HEK293 (cell line): ENCODE data around the gene KIF12.

Source experiments
- CTCF ChIA-PET: fragments of 350-600 bp; formaldehyde crosslinking; extraction: SDS; loops from one replicate; lab custom pipeline; 2021; ENCODE audit warnings: antibody characterized with exemption; lab: Yijun Ruan, JAX
- POLR2A ChIA-PET: fragments of 300-600 bp; formaldehyde crosslinking; extraction: SDS; loops from one replicate; lab custom pipeline; 2020; ENCODE audit warnings: antibody characterized with exemption, inconsistent platforms; lab: Yijun Ruan, JAX
- H3K27ac ChIP-seq: fragments of 200-500 bp; sonication (Bioruptor generic); 2 replicates; pipeline ENCODE4 v1.5.1; 2014; ENCODE audit warnings: low read depth, low read length, control low read depth, inconsistent platforms; ENCODE audit errors: extremely low read depth
- H3K36me3 ChIP-seq, 2 experiments: fragments of 200-500 bp in 1 of 2; sonication (Bioruptor generic) in 1 of 2; 1 replicate in 1 of 2; 2 replicates in 1 of 2; pipeline ENCODE4 v1.5.1; 2014 to 2017; ENCODE audit warnings: inconsistent platforms in 2 of 2, low read length in 2 of 2; ENCODE audit not compliant: control insufficient read depth in 2 of 2, insufficient read depth in 1 of 2
- H3K4me1 ChIP-seq: fragments of 200-500 bp; sonication (Bioruptor generic); 2 replicates; pipeline ENCODE4 v1.5.1; 2014; ENCODE audit warnings: mild to moderate bottlenecking, low read length, inconsistent platforms; ENCODE audit not compliant: control insufficient read depth, insufficient read depth
- H3K4me3 ChIP-seq: 2 replicates; pipeline ENCODE4 v1.5.1; 2011; ENCODE audit warnings: low read depth, mild to moderate bottlenecking, control low read depth, low read length, moderate library complexity
- H3K9me3 ChIP-seq: fragments of 200-500 bp; sonication (Bioruptor generic); 2 replicates; pipeline ENCODE4 v1.5.1; 2014; ENCODE audit warnings: low read depth, low read length, inconsistent platforms; ENCODE audit not compliant: control insufficient read depth, insufficient read depth
- BCL11A ChIP-seq: fragments of 450-650 bp; formaldehyde crosslinking; IDR thresholded peaks from 2 replicates; pipeline ENCODE4 v1.5.1; 2016; ENCODE audit warnings: low read depth, missing biosample characterization, missing genetic modification characterization
- KLF7 ChIP-seq: fragments of 450-650 bp; formaldehyde crosslinking; IDR thresholded peaks from 2 replicates; pipeline ENCODE4 v1.5.1; 2016; ENCODE audit warnings: missing biosample characterization, missing genetic modification characterization, borderline replicate concordance
- KLF9 ChIP-seq: fragments of 450-650 bp; formaldehyde crosslinking; IDR thresholded peaks from 2 replicates; pipeline ENCODE4 v1.5.1; 2016; ENCODE audit warnings: missing biosample characterization, missing genetic modification characterization, low read depth
- MZF1 ChIP-seq: fragments of 450-650 bp; formaldehyde crosslinking; IDR thresholded peaks from 2 replicates; pipeline ENCODE4 v1.5.1; 2017; ENCODE audit warnings: missing biosample characterization, missing genetic modification characterization, borderline replicate concordance
- OVOL3 ChIP-seq: fragments of 450-650 bp; formaldehyde crosslinking; IDR thresholded peaks from 2 replicates; pipeline ENCODE4 v1.5.1; 2016; ENCODE audit warnings: missing biosample characterization, missing genetic modification characterization
- SCRT2 ChIP-seq: fragments of 450-650 bp; formaldehyde crosslinking; IDR thresholded peaks from 2 replicates; pipeline ENCODE4 v1.5.1; 2016; ENCODE audit warnings: missing biosample characterization, missing genetic modification characterization
- ZBTB21 ChIP-seq: fragments of 450-650 bp; formaldehyde crosslinking; IDR thresholded peaks from 2 replicates; pipeline ENCODE4 v1.5.1; 2017; ENCODE audit warnings: missing biosample characterization, missing genetic modification characterization
- ZBTB48 ChIP-seq: fragments of 450-650 bp; formaldehyde crosslinking; IDR thresholded peaks from 2 replicates; pipeline ENCODE4 v1.5.1; 2016; ENCODE audit warnings: missing biosample characterization, missing genetic modification characterization
- ZNF10 ChIP-seq: fragments of 450-650 bp; formaldehyde crosslinking; IDR thresholded peaks from 2 replicates; pipeline ENCODE4 v1.5.1; 2017; ENCODE audit warnings: missing biosample characterization, missing genetic modification characterization
- ZNF155 ChIP-seq: fragments of 450-650 bp; formaldehyde crosslinking; IDR thresholded peaks from 2 replicates; pipeline ENCODE4 v1.5.1; 2016; ENCODE audit warnings: missing biosample characterization, missing genetic modification characterization
- ZNF19 ChIP-seq: fragments of 450-650 bp; formaldehyde crosslinking; IDR thresholded peaks from 2 replicates; pipeline ENCODE4; 2016; ENCODE audit warnings: missing biosample characterization, missing genetic modification characterization, low read depth
- ZNF221 ChIP-seq: fragments of 450-650 bp; formaldehyde crosslinking; IDR thresholded peaks from 2 replicates; pipeline ENCODE4 v1.5.1; 2017; ENCODE audit warnings: missing biosample characterization, missing genetic modification characterization, borderline replicate concordance
- ZNF354C ChIP-seq: fragments of 450-650 bp; formaldehyde crosslinking; IDR thresholded peaks from 2 replicates; pipeline ENCODE4 v1.5.1; 2016; ENCODE audit warnings: missing biosample characterization, missing genetic modification characterization, low read depth, borderline replicate concordance
- ZNF366 ChIP-seq: fragments of 450-650 bp; formaldehyde crosslinking; conservative IDR thresholded peaks from 2 replicates; pipeline ENCODE4 v1.5.1; 2016; ENCODE audit warnings: missing biosample characterization, missing genetic modification characterization
- ZNF518A ChIP-seq: fragments of 450-650 bp; formaldehyde crosslinking; conservative IDR thresholded peaks from 2 replicates; pipeline ENCODE4 v1.5.1; 2016; ENCODE audit warnings: low read depth, missing biosample characterization, missing genetic modification characterization
- ZNF544 ChIP-seq: fragments of 450-650 bp; formaldehyde crosslinking; IDR thresholded peaks from 2 replicates; pipeline ENCODE4 v1.5.0; 2017; ENCODE audit warnings: missing biosample characterization, missing genetic modification characterization
- ZNF549 ChIP-seq: fragments of 450-650 bp; IDR thresholded peaks from 2 replicates; pipeline ENCODE4 v1.5.1; 2018; ENCODE audit warnings: missing biosample characterization, missing genetic modification characterization, mild to moderate bottlenecking, inconsistent platforms, moderate library complexity
- ZNF585B ChIP-seq: fragments of 450-650 bp; formaldehyde crosslinking; IDR thresholded peaks from 2 replicates; pipeline ENCODE4 v1.5.1; 2016; ENCODE audit warnings: missing biosample characterization, missing genetic modification characterization
- ZNF704 ChIP-seq: fragments of 450-650 bp; formaldehyde crosslinking; IDR thresholded peaks from 2 replicates; pipeline ENCODE4 v1.5.1; 2016; ENCODE audit warnings: missing biosample characterization, missing genetic modification characterization
- ZNF791 ChIP-seq: fragments of 450-650 bp; formaldehyde crosslinking; IDR thresholded peaks from 2 replicates; pipeline ENCODE4 v1.5.1; 2016; ENCODE audit warnings: missing biosample characterization, missing genetic modification characterization
- TF ChIP-seq, protein P1 (sequence below): fragments of 450-650 bp; formaldehyde crosslinking; IDR thresholded peaks from 2 replicates; pipeline ENCODE4 v1.5.0; 2017; ENCODE audit warnings: missing biosample characterization, missing genetic modification characterization, borderline replicate concordance
- TF ChIP-seq, protein P2 (sequence below): sonication (generic); formaldehyde crosslinking; IDR thresholded peaks from 2 replicates; pipeline ENCODE4 v1.8.1; 2022; ENCODE audit warnings: mild to moderate bottlenecking, moderate library complexity, missing genetic modification reagents
- TF ChIP-seq, protein P3 (sequence below): IDR thresholded peaks from 2 replicates; pipeline ENCODE4 v1.6.1; 2011; ENCODE audit warnings: mild to moderate bottlenecking, low read depth, low read length, borderline replicate concordance
- TF ChIP-seq, protein P4 (sequence below): fragments of 450-650 bp; formaldehyde crosslinking; IDR thresholded peaks from 2 replicates; pipeline ENCODE4; 2016; ENCODE audit warnings: missing biosample characterization, missing genetic modification characterization

Gene KIF12

GRCh38 chr9:114086607-114087006, 12.5 kb downstream of the KIF12 start:
- no peaks in the 10 kb centered on the region for H3K4me1 ChIP-seq
- CTCF ChIA-PET: interaction anchor here (0.6 to 2.4 kb wide), 3 partner anchors 21 to 349 kb away, joined by 3 to 11 read pairs (median 4); no protein-coding TSS in a partner anchor
- no peak overlapping the region for H3K27ac ChIP-seq
- H3K36me3 ChIP-seq: no peaks in the 10 kb centered on the region
- TF ChIP-seq ZNF544 (tag by site-specific recombination): no peak
- no peak for TF ChIP-seq KLF9
- TF ChIP-seq, protein P1, sequence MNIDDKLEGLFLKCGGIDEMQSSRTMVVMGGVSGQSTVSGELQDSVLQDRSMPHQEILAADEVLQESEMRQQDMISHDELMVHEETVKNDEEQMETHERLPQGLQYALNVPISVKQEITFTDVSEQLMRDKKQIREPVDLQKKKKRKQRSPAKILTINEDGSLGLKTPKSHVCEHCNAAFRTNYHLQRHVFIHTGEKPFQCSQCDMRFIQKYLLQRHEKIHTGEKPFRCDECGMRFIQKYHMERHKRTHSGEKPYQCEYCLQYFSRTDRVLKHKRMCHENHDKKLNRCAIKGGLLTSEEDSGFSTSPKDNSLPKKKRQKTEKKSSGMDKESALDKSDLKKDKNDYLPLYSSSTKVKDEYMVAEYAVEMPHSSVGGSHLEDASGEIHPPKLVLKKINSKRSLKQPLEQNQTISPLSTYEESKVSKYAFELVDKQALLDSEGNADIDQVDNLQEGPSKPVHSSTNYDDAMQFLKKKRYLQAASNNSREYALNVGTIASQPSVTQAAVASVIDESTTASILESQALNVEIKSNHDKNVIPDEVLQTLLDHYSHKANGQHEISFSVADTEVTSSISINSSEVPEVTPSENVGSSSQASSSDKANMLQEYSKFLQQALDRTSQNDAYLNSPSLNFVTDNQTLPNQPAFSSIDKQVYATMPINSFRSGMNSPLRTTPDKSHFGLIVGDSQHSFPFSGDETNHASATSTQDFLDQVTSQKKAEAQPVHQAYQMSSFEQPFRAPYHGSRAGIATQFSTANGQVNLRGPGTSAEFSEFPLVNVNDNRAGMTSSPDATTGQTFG: no peak
- no peak for TF ChIP-seq ZNF585B (tag by site-specific recombination)
- no peak for TF ChIP-seq ZNF791 (tag by site-specific recombination)
- no peak for TF ChIP-seq OVOL3 (tag by site-specific recombination)
- TF ChIP-seq SCRT2 (tag by site-specific recombination): no peak
- TF ChIP-seq ZNF221: no peak
- no peak for TF ChIP-seq ZNF704
- TF ChIP-seq, protein P2, sequence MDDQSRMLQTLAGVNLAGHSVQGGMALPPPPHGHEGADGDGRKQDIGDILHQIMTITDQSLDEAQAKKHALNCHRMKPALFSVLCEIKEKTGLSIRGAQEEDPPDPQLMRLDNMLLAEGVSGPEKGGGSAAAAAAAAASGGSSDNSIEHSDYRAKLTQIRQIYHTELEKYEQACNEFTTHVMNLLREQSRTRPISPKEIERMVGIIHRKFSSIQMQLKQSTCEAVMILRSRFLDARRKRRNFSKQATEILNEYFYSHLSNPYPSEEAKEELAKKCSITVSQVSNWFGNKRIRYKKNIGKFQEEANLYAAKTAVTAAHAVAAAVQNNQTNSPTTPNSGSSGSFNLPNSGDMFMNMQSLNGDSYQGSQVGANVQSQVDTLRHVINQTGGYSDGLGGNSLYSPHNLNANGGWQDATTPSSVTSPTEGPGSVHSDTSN (CRISPR knock-in tag): no peak
- no peak for TF ChIP-seq KLF7 (tag by site-specific recombination)
- no peak for TF ChIP-seq BCL11A (tag by site-specific recombination)
- no peak for TF ChIP-seq ZNF549 (tag by site-specific recombination)
- TF ChIP-seq, all 188 proteins: peak for 0
- no peak overlapping the region for H3K4me3 ChIP-seq
- POLR2A ChIA-PET: no interaction called here
- no peaks in the 10 kb centered on the region for H3K9me3 ChIP-seq

DNA sequence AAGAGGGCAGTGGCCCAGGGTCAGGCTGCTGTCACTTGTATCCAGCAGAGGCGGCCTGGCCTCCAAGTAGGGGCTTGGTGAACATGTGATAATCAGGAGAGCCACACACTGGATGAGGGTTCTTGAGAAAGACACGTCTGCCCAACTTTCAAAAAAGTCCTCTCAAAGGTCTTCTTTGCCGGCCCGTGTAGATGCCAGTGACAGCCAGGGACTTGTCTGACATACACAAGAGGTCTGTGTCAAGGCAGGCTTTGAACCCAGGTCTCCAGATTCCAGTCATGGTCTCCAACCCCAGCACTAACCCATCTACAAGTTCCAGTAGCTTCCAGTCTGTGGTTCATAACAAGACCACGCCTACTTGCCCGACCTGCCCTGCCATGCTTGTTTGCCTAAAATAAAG, 13.1 kb downstream of the KIF12 start:
- POLR2A ChIA-PET: no interaction called here
- no peak overlapping the region for H3K4me3 ChIP-seq
- no peaks in the 10 kb centered on the region for H3K4me1 ChIP-seq
- no peak for TF ChIP-seq ZNF155
- no peak for TF ChIP-seq ZNF354C (tag by site-specific recombination)
- TF ChIP-seq ZNF544 (tag by site-specific recombination): no peak
- no peak for TF ChIP-seq ZNF19
- TF ChIP-seq ZBTB21: no peak
- TF ChIP-seq ZNF518A (tag by site-specific recombination): no peak
- TF ChIP-seq MZF1 (tag by site-specific recombination): no peak
- TF ChIP-seq ZBTB48 (tag by site-specific recombination): no peak
- TF ChIP-seq, protein P3, sequence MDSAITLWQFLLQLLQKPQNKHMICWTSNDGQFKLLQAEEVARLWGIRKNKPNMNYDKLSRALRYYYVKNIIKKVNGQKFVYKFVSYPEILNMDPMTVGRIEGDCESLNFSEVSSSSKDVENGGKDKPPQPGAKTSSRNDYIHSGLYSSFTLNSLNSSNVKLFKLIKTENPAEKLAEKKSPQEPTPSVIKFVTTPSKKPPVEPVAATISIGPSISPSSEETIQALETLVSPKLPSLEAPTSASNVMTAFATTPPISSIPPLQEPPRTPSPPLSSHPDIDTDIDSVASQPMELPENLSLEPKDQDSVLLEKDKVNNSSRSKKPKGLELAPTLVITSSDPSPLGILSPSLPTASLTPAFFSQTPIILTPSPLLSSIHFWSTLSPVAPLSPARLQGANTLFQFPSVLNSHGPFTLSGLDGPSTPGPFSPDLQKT: no peak
- no peak for TF ChIP-seq ZNF366 (tag by site-specific recombination)
- no peak for TF ChIP-seq ZNF10 (tag by site-specific recombination)
- TF ChIP-seq, protein P4, sequence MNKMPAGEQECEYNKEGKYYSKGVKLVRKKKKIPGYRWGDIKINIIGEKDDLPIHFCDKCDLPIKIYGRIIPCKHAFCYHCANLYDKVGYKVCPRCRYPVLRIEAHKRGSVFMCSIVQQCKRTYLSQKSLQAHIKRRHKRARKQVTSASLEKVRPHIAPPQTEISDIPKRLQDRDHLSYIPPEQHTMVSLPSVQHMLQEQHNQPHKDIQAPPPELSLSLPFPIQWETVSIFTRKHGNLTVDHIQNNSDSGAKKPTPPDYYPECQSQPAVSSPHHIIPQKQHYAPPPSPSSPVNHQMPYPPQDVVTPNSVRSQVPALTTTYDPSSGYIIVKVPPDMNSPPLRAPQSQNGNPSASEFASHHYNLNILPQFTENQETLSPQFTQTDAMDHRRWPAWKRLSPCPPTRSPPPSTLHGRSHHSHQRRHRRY: no peak

More for the DNA sequence above, 13.1 kb downstream of the KIF12 start:
- Histone ChIP-seq H3K9me3 (no peaks in the 10 kb centered on the region), H3K36me3 (no peaks in the 10 kb centered on the region), H3K27ac (no peak overlapping the region)
- CTCF ChIA-PET: interaction anchor here (1.0 to 5.2 kb wide), 4 partner anchors 21 to 349 kb away, joined by 3 to 144 read pairs (median 75); no protein-coding TSS in a partner anchor
